K562 (cell line): Measurements from ENCODE around the gene TNC. TPM values are rescaled to one million over a fixed set of nuclear protein-coding genes. Genes with fewer than 3 reads are reported as not detected.

ENCODE experiments used
- ATAC-seq: fragments of 200-7000 bp; cut with Tn5 transposase; 3 replicates; pipeline ENCODE4 v1.9.1; 2020; ENCODE audit warnings: moderate library complexity
- BruUV-seq: library from RNA; stranded (reverse); fragments of 400-500 nt; replicated peaks from 2 replicates; lab custom pipeline; 2021; lab: Mats Ljungman, UMichigan
- CTCF ChIA-PET: fragments of 300-600 bp; formaldehyde crosslinking; extraction: SDS; loops from one replicate; lab custom pipeline; 2021; ENCODE audit warnings: low intra/inter-chr PET ratio; lab: Yijun Ruan, JAX
- POLR2A ChIA-PET: fragments of 300-600, 350-650 bp; sonication (Branson Sonifier 250); formaldehyde crosslinking; extraction: SDS; loops from one replicate; lab custom pipeline; 2021; ENCODE audit warnings: antibody characterized with exemption, inconsistent platforms; lab: Yijun Ruan, JAX
- DNase-seq, 4 experiments: peaks; one replicate each; pipeline versions ENCODE4 v3.0.0 to v3.0.0-alpha.2; 2011 to 2018; ENCODE audit warnings: low spot score in 3 of 4, mixed read lengths in 3 of 4; ENCODE audit errors: extremely low read depth in 1 of 4
- FAIRE-seq: peaks from 2 replicates; lab custom pipeline; 2011; peaks lifted over from hg19 to GRCh38; lab: Jason Lieb, UNC
- H2AFZ ChIP-seq: 2 replicates; pipeline ENCODE4 v1.6.0; 2011; ENCODE audit warnings: low read depth, low read length, control low read depth, inconsistent platforms
- H3K27ac ChIP-seq: fragments of 200-600 bp; 3 replicates; pipeline ENCODE4 v1.8.0; 2011; ENCODE audit warnings: low read depth, mild to moderate bottlenecking, control low read depth, inconsistent platforms, low read length, moderate library complexity, mixed read lengths; ENCODE audit errors: extremely low read depth
- H3K27me3 ChIP-seq, 2 experiments: fragments of 300-600 bp in 1 of 2; 2 replicates in 1 of 2; 3 replicates in 1 of 2; pipeline versions ENCODE4 v1.6.0 to v1.8.0; 2011; ENCODE audit warnings: inconsistent platforms in 2 of 2, low read length in 2 of 2, mild to moderate bottlenecking in 1 of 2, mixed read lengths in 1 of 2, moderate library complexity in 1 of 2; ENCODE audit not compliant: control insufficient read depth in 2 of 2, insufficient read depth in 2 of 2
- H3K36me3 ChIP-seq: fragments of 300-600 bp; 3 replicates; pipeline ENCODE4 v1.8.0; 2011; ENCODE audit warnings: mild to moderate bottlenecking, low read length, inconsistent platforms; ENCODE audit not compliant: control insufficient read depth, insufficient read depth
- H3K4me1 ChIP-seq, 2 experiments: fragments of 200-600 bp in 1 of 2; replicated peaks in 1 of 2; 2 replicates in 1 of 2; 3 replicates in 1 of 2; pipeline versions ENCODE4 v1.5.1 to v1.8.0; 2011; ENCODE audit warnings: inconsistent platforms in 2 of 2, low read length in 2 of 2, mild to moderate bottlenecking in 1 of 2, mixed read lengths in 1 of 2, moderate library complexity in 1 of 2; ENCODE audit not compliant: control insufficient read depth in 2 of 2, insufficient read depth in 2 of 2
- H3K4me2 ChIP-seq: 2 replicates; pipeline ENCODE4 v1.6.1; 2011; ENCODE audit warnings: low read length, control low read depth, inconsistent platforms, mixed read lengths; ENCODE audit not compliant: insufficient read depth
- H3K4me3 ChIP-seq: fragments of 200-600 bp; sonication (generic), shearing (Covaris generic); 2 replicates; pipeline ENCODE4 v1.5.1; 2016; ENCODE audit warnings: control low read depth, inconsistent platforms
- H3K79me2 ChIP-seq: fragments of 200-600 bp; 3 replicates; pipeline ENCODE4 v1.8.0; 2011; ENCODE audit warnings: low read length, inconsistent platforms; ENCODE audit not compliant: control insufficient read depth, insufficient read depth
- H3K9ac ChIP-seq, 2 experiments: 2 replicates each; pipeline versions ENCODE4 v1.6.0 to v1.6.1; 2011; ENCODE audit warnings: low read depth in 2 of 2, low read length in 2 of 2, control low read depth in 1 of 2, inconsistent platforms in 1 of 2, mild to moderate bottlenecking in 1 of 2, mixed read lengths in 1 of 2; ENCODE audit not compliant: insufficient read depth in 1 of 2
- H3K9me1 ChIP-seq: one replicate; pipeline ENCODE4 v1.6.0; 2011; ENCODE audit warnings: inconsistent platforms, mild to moderate bottlenecking, low read length, moderate library complexity; ENCODE audit not compliant: control insufficient read depth, insufficient read depth
- H3K9me3 ChIP-seq: replicated peaks from 2 replicates; pipeline ENCODE4 v1.5.1; 2011; ENCODE audit warnings: low read depth, low read length, inconsistent platforms; ENCODE audit not compliant: control insufficient read depth, insufficient read depth
- H4K20me1 ChIP-seq: replicated peaks from 2 replicates; pipeline ENCODE4 v1.6.1; 2011; ENCODE audit warnings: low read length, inconsistent platforms, mixed read lengths; ENCODE audit not compliant: control insufficient read depth, insufficient read depth
- CGGBP1 ChIP-seq: fragments of 250-450 bp; sonication (Bioruptor Pico); IDR thresholded peaks from 2 replicates; pipeline ENCODE4 v1.9.0; 2021; ENCODE audit warnings: mild to moderate bottlenecking
- MBD2 ChIP-seq: sonication (generic); IDR thresholded peaks from 2 replicates; pipeline ENCODE4 v1.6.1; 2016; ENCODE audit warnings: low read depth, borderline replicate concordance
- MTA3 ChIP-seq: fragments of 450-650 bp; formaldehyde crosslinking; IDR thresholded peaks from 2 replicates; pipeline ENCODE4 v1.6.1; 2017; ENCODE audit warnings: mild to moderate bottlenecking, borderline replicate concordance
- NFXL1 ChIP-seq: fragments of 450-650 bp; formaldehyde crosslinking; IDR thresholded peaks from 2 replicates; pipeline ENCODE4 v1.4.0; 2021; ENCODE audit warnings: mild to moderate bottlenecking
- ZNF253 ChIP-seq: fragments of 250-450 bp; sonication (Bioruptor Pico); conservative IDR thresholded peaks from 2 replicates; pipeline ENCODE4 v1.6.1; 2021; ENCODE audit warnings: mild to moderate bottlenecking
- ZNF512 ChIP-seq: IDR thresholded peaks from 2 replicates; pipeline ENCODE4 v1.6.1; 2016; ENCODE audit warnings: missing genetic modification characterization, missing compliant biosample characterization
- WGBS: fragments of 100-300 bp; shearing (Covaris generic); methylation state at CpG from one replicate; pipeline ENCODE4 v1.1.6; 2016; ENCODE audit warnings: low coverage, mixed read lengths; ENCODE audit not compliant: insufficient coverage; ENCODE audit errors: missing lambda C conversion rate; 5-methylcytosine and 5-hydroxymethylcytosine counted together
- in situ Hi-C: fragments of 300-500 bp; cut with MboI; formaldehyde crosslinking; loops from 4 replicates; pipeline ENCODE4 v1.15.0; 2018; ENCODE audit warnings: inconsistent platforms, mixed read lengths
- intact Hi-C: fragments of 100-400 bp; cut with micrococcal nuclease; formaldehyde crosslinking; loops from 2 replicates; pipeline ENCODE4 v1.14.2; 2022
- polyA plus RNA-seq, 8 experiments: library from polyadenylated mRNA; depleted of rRNA in 4 of 8; stranded (reverse) in 5 of 8; unstranded in 3 of 8; fragments of >200 nt; fragmentation: Nextera tagmentation in 2 of 8; fragmentation: Illumina TruSeq in 1 of 8; extraction: Ambion mirVana in 2 of 8; extraction: Trizol in 1 of 8; gene quantifications; 2 replicates each; pipeline versions ENCODE4 v1.2.1 to v1.2.3, GENCODE V29; 2011 to 2014; ENCODE audit warnings: inconsistent platforms in 1 of 8, missing spikeins in 1 of 8
- total RNA-seq, 7 experiments: library from RNA; depleted of rRNA in 6 of 7; stranded (reverse); fragments of >200 nt in 6 of 7; fragmentation: Illumina TruSeq in 2 of 7; extraction: Trizol in 2 of 7; gene quantifications; 2 replicates each; pipeline versions ENCODE4 v1.2.1 to v1.2.3, GENCODE V29; 2011 to 2021; ENCODE audit warnings: low replicate concordance in 1 of 7

Gene TNC
- total and polyA plus RNA-seq, 9 of the 15 experiments (the other 6 are each of a cell fraction or from before 2014, with no cell fraction given), result under 0.01 to 0.29 TPM; not detected in 7

DNA sequence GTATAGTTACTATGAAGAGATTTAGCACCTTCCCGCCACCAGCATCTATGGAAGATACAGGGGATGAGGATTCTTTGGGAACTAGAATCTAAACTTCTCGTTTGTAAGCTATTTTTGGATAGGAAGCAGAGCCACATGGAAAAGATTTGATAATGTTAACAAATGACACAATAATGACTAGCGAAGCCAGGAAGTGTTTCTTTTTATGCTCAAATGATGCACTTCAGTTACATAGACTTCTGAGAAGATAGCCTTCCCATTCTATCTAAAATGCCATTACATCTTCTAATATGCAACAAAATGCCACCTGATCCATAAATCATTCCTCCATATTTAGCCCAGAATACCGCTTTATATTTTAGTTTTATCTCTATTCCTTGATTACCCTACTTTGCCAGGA lies 17.0 kb upstream of the TNC start:
- H3K4me2 ChIP-seq, result no peak overlapping the region
- no peaks in the 10 kb centered on the region for H3K79me2 ChIP-seq
- ChIA-PET POLR2A (no interaction called here), CTCF (no interaction called here)
- in situ Hi-C loops, result no loop called here
- WGBS, result 2% methylated on average over 4 of the region's 4 CpGs
- H3K9me1 ChIP-seq, result no peaks in the 10 kb centered on the region
- no peaks in the 10 kb centered on the region for H3K4me1 ChIP-seq
- no peak overlapping the region for H2AFZ ChIP-seq
- no peaks in the 10 kb centered on the region for H4K20me1 ChIP-seq
- FAIRE-seq, result no peak
- no peak for TF ChIP-seq ZNF253 (CRISPR knock-in tag)
- TF ChIP-seq MBD2, result no peak
- TF ChIP-seq CGGBP1 (CRISPR knock-in tag), result no peak
- TF ChIP-seq ZNF512 (tag), result no peak
- TF ChIP-seq NFXL1, result no peak
- TF ChIP-seq MTA3, result no peak
- no TSS peak for BruUV-seq
- H3K27ac ChIP-seq, result no peak overlapping the region
- intact Hi-C loops, result no loop called here
- H3K27me3 ChIP-seq, result no peaks in the 10 kb centered on the region
- H3K36me3 ChIP-seq, result no peaks in the 10 kb centered on the region
- ATAC-seq, result no peak
- H3K9me3 ChIP-seq, result no peaks in the 10 kb centered on the region
- H3K9ac ChIP-seq, result no peak overlapping the region
- H3K4me3 ChIP-seq, result no peak overlapping the region
- no peak for DNase-seq
